Posterior cingulate gyrus (tissue), 11 donors: ENCODE measurements around the gene PTPRN2.

Experiments used
- DNase-seq, 10 donors: peaks; one replicate each; pipeline versions ENCODE4 v3.0.0 to v3.0.0-alpha.2; 2020 to 2021; ENCODE audit warnings: mixed read lengths in 3 of 10
- intact Hi-C: fragments of 100-400 bp; cut with DNase I; formaldehyde crosslinking; loops from one replicate; pipeline ENCODE4 v1.15.1; 2023

Gene PTPRN2

GRCh38 chr7:157816526-157817250 lies 770.9 kb downstream of the PTPRN2 start:
- DNase-seq, result peak in 3 of 10 donors; percentile 15 to 72 (median 64)

GRCh38 chr7:157816086-157816485 lies 771.5 kb downstream of the PTPRN2 start:
- intact Hi-C loops, result no loop called here
- peak in 1 of 10 donors; percentile 77 for DNase-seq

More at GRCh38 chr7:157816526-157817250, 770.9 kb downstream of the PTPRN2 start:
- intact Hi-C loops, result no loop called here

GRCh38 chr7:157815706-157816022 lies 772.0 kb downstream of the PTPRN2 start:
- intact Hi-C loops, result no loop called here
- DNase-seq, result peak in 1 of 10 donors; percentile 44

GRCh38 chr7:157814931-157815705 lies 772.5 kb downstream of the PTPRN2 start:
- DNase-seq, result peak in 2 of 10 donors; percentile 46 to 58
- intact Hi-C loops, result no loop called here

- DNase-seq, result peak in 1 of 10 donors; percentile 82
These were observed 773.6 kb downstream of the PTPRN2 start for GRCh38 chr7:157813741-157814661.

GRCh38 chr7:157813053-157813452 lies 774.6 kb downstream of the PTPRN2 start:
- no peak for DNase-seq
- intact Hi-C loops, result no loop called here

More at GRCh38 chr7:157813741-157814661, 773.6 kb downstream of the PTPRN2 start:
- intact Hi-C loops, result no loop called here

GRCh38 chr7:157811946-157812345 lies 775.7 kb downstream of the PTPRN2 start:
- intact Hi-C loops, result no loop called here

GRCh38 chr7:157809863-157810851 lies 777.5 kb downstream of the PTPRN2 start:
- peak in 3 of 10 donors; percentile 63 to 82 (median 79) for DNase-seq
- intact Hi-C loops, result no loop called here

More at GRCh38 chr7:157811946-157812345, 775.7 kb downstream of the PTPRN2 start:
- peak in 2 of 10 donors; percentile 47 to 64 for DNase-seq

GRCh38 chr7:157809154-157809862 lies 778.3 kb downstream of the PTPRN2 start:
- peak in 3 of 10 donors; percentile 42 to 75 (median 53) for DNase-seq
- intact Hi-C loops, result no loop called here

- DNase-seq, result peak in 3 of 10 donors; percentile 15 to 58 (median 39)
- intact Hi-C loops, result no loop called here
These were observed 779.6 kb downstream of the PTPRN2 start for GRCh38 chr7:157808042-157808441.

GRCh38 chr7:157807510-157807909 lies 780.1 kb downstream of the PTPRN2 start:
- DNase-seq, result peak in 3 of 10 donors; percentile 11 to 51 (median 17)
- intact Hi-C loops, result no loop called here

- intact Hi-C loops, result no loop called here
- peak in 2 of 10 donors; percentile 35 to 74 for DNase-seq
These were observed 780.9 kb downstream of the PTPRN2 start for GRCh38 chr7:157806711-157807110.

- intact Hi-C loops, result no loop called here
These were observed 781.9 kb downstream of the PTPRN2 start for GRCh38 chr7:157805713-157806112.

GRCh38 chr7:157803906-157804305 lies 783.7 kb downstream of the PTPRN2 start:
- peak in 1 of 10 donors; percentile 5 for DNase-seq
- intact Hi-C loops, result no loop called here

More at GRCh38 chr7:157805713-157806112, 781.9 kb downstream of the PTPRN2 start:
- peak in 3 of 10 donors; percentile 29 to 62 (median 38) for DNase-seq

- peak in 3 of 10 donors; percentile 49 to 74 (median 60) for DNase-seq
- intact Hi-C loops, result no loop called here
These were observed 785.5 kb downstream of the PTPRN2 start for GRCh38 chr7:157801971-157802675.

- intact Hi-C loops, result no loop called here
- DNase-seq, result peak in 3 of 10 donors; percentile 31 to 49 (median 40)
These were observed 786.5 kb downstream of the PTPRN2 start for GRCh38 chr7:157801113-157801512.

GRCh38 chr7:157800281-157800680 lies 787.3 kb downstream of the PTPRN2 start:
- peak in 4 of 10 donors; percentile 2 to 74 (median 36) for DNase-seq
- intact Hi-C loops, result no loop called here
